CD14-positive monocyte (primary cell): Measurements from ENCODE around the gene LRRN4. TPM values are rescaled to one million over a fixed set of nuclear protein-coding genes. Genes with fewer than 3 reads are reported as not detected.

ENCODE experiments used
- DNase-seq, 3 donors: peaks; one replicate each; pipeline ENCODE4 v3.0.0-alpha.2; 2011 to 2022
- H2AFZ ChIP-seq: 2 replicates; pipeline ENCODE4 v1.6.0; 2012; ENCODE audit warnings: mild to moderate bottlenecking, low read depth, low read length, inconsistent platforms; ENCODE audit not compliant: insufficient read depth, poor library complexity, severe bottlenecking
- H3K27ac ChIP-seq, 2 donors: 1 replicate in 1 of 2; 2 replicates in 1 of 2; pipeline ENCODE4 v1.5.1; 2012 to 2013; ENCODE audit warnings: low read length in 2 of 2, control low read depth in 1 of 2, inconsistent platforms in 1 of 2, low read depth in 1 of 2, mild to moderate bottlenecking in 1 of 2
- H3K27me3 ChIP-seq, 2 donors: one replicate each; pipeline versions ENCODE4 v1.6.0 to v1.6.1; 2011 to 2013; ENCODE audit warnings: low read length in 2 of 2; ENCODE audit not compliant: control insufficient read depth in 2 of 2, insufficient read depth in 2 of 2
- H3K36me3 ChIP-seq, 2 donors: replicated peaks in 1 of 2; 1 replicate in 1 of 2; 2 replicates in 1 of 2; pipeline versions ENCODE4 v1.5.1 to v1.6.1; 2012 to 2013; ENCODE audit warnings: low read length in 2 of 2, control low read depth in 1 of 2, inconsistent platforms in 1 of 2, mild to moderate bottlenecking in 1 of 2; ENCODE audit not compliant: insufficient read depth in 2 of 2, control insufficient read depth in 1 of 2
- H3K4me1 ChIP-seq, 2 donors: 1 replicate in 1 of 2; 2 replicates in 1 of 2; pipeline versions ENCODE4 v1.5.1 to v1.6.1; 2012 to 2013; ENCODE audit warnings: low read length in 2 of 2, control low read depth in 1 of 2, inconsistent platforms in 1 of 2, mild to moderate bottlenecking in 1 of 2, moderate library complexity in 1 of 2; ENCODE audit not compliant: insufficient read depth in 2 of 2, control insufficient read depth in 1 of 2
- H3K4me2 ChIP-seq: replicated peaks from 2 replicates; pipeline ENCODE3; 2012; ENCODE audit warnings: low read length, moderate library complexity, mild to moderate bottlenecking; ENCODE audit not compliant: poor library complexity, severe bottlenecking; ENCODE audit errors: extremely low read depth
- H3K4me3 ChIP-seq, 3 experiments: fragments of 200-600 bp in 1 of 3; sonication (generic) in 1 of 3; replicated peaks in 1 of 3; 1 replicate in 2 of 3; 2 replicates in 1 of 3; pipeline ENCODE4 v1.5.1; 2011 to 2013; ENCODE audit warnings: low read length in 3 of 3, mild to moderate bottlenecking in 3 of 3, control low read depth in 2 of 3, low read depth in 2 of 3, inconsistent platforms in 1 of 3, moderate library complexity in 1 of 3
- H3K79me2 ChIP-seq: 2 replicates; pipeline ENCODE4 v1.6.0; 2012; ENCODE audit warnings: mild to moderate bottlenecking, control low read depth, inconsistent platforms, low read length, moderate library complexity; ENCODE audit not compliant: insufficient read depth
- H3K9ac ChIP-seq: 2 replicates; pipeline ENCODE4 v1.6.0; 2017; ENCODE audit warnings: low read length, mild to moderate bottlenecking; ENCODE audit not compliant: insufficient read depth, poor library complexity, severe bottlenecking
- H3K9me3 ChIP-seq, 2 donors: replicated peaks in 1 of 2; 1 replicate in 1 of 2; 2 replicates in 1 of 2; pipeline versions ENCODE4 v1.5.1 to v1.6.1; 2012 to 2013; ENCODE audit warnings: low read length in 2 of 2, control low read depth in 1 of 2; ENCODE audit not compliant: control insufficient read depth in 1 of 2, insufficient read depth in 1 of 2
- H4K20me1 ChIP-seq: 2 replicates; pipeline ENCODE4 v1.6.0; 2012; ENCODE audit warnings: mild to moderate bottlenecking, low read length, control low read depth, moderate library complexity; ENCODE audit not compliant: insufficient read depth
- H3K27ac Mint-ChIP-seq, 7 donors: one replicate each; pipeline ENCODE4 v1.8.0; 2020; ENCODE audit warnings: mild to moderate bottlenecking in 7 of 7, mixed read lengths in 7 of 7, moderate library complexity in 6 of 7, inconsistent platforms in 2 of 7
- H3K27me3 Mint-ChIP-seq, 3 donors: one replicate each; pipeline ENCODE4 v1.8.0; 2021 to 2022; ENCODE audit warnings: low read depth in 3 of 3, mild to moderate bottlenecking in 3 of 3, mixed read lengths in 3 of 3, moderate library complexity in 3 of 3, inconsistent platforms in 1 of 3
- H3K36me3 Mint-ChIP-seq, 2 donors: one replicate each; pipeline ENCODE4 v1.8.0; 2020; ENCODE audit warnings: mixed read lengths in 2 of 2, inconsistent platforms in 1 of 2, mild to moderate bottlenecking in 1 of 2
- H3K4me1 Mint-ChIP-seq: one replicate; pipeline ENCODE4 v1.8.0; 2020; ENCODE audit warnings: mild to moderate bottlenecking, mixed read lengths
- H3K4me3 Mint-ChIP-seq, 2 donors: one replicate each; pipeline ENCODE4 v1.8.0; 2020; ENCODE audit warnings: mild to moderate bottlenecking in 2 of 2, mixed read lengths in 2 of 2, moderate library complexity in 1 of 2
- H3K9me3 Mint-ChIP-seq, 7 donors: one replicate each; pipeline ENCODE4 v1.8.0; 2020 to 2022; ENCODE audit warnings: mixed read lengths in 7 of 7, mild to moderate bottlenecking in 6 of 7, moderate library complexity in 6 of 7, inconsistent platforms in 2 of 7
- WGBS: methylation state at CpG from one replicate; pipeline ENCODE4 v1.1.5; 2013; ENCODE audit warnings: missing lambda C conversion rate; ENCODE audit not compliant: insufficient coverage; 5-methylcytosine and 5-hydroxymethylcytosine counted together
- intact Hi-C, 2 donors: fragments of 100-400 bp; cut with micrococcal nuclease; formaldehyde crosslinking; loops; one replicate each; pipeline versions ENCODE4 v1.15.0 to v1.15.1; 2023
- polyA plus RNA-seq, 3 donors: library from polyadenylated mRNA; depleted of rRNA in 1 of 3; unstranded in 2 of 3; stranded (reverse) in 1 of 3; fragments of 300-500 nt in 2 of 3; fragments of >200 nt in 1 of 3; fragmentation: Illumina TruSeq in 2 of 3; gene quantifications; 1 replicate in 2 of 3; 2 replicates in 1 of 3; pipeline ENCODE4 v1.2.3, GENCODE V29; 2012 to 2021
- TF ChIP-seq, protein P1 (sequence below): fragments of 200-600 bp; IDR thresholded peaks from one replicate; pipeline ENCODE4 v1.8.0; 2022; ENCODE audit warnings: antibody characterized with exemption, mild to moderate bottlenecking

LRRN4 gene
- polyA plus RNA-seq, 3 donors: not detected

DNA sequence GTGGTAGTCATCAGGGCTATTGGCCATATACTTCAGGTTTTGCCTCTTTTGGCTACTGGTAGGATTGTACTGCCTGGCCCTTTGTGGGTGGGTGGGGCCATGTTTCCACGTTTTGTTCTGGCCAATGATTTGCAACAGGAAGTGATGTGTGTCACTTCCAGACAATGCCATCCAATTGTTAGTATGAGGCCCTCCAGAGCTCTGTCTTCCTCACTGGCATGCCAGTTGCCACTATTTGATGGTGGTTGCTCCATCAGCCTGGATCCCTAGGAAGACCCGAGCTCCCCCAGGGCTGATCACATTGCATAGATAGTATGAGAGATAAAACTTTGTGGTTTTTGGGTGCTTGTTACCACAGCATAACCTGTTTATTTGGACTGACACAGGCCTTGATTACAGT lies 7.7 kb upstream of the LRRN4 start:
- H3K27ac Mint-ChIP-seq: no peak overlapping the region
- Histone ChIP-seq H3K9me3 (no peaks in the 10 kb centered on the region), H3K36me3 (no peaks in the 10 kb centered on the region), H3K9ac (no peak overlapping the region), H3K4me1 (no peaks in the 10 kb centered on the region), H2AFZ (no peak overlapping the region), H3K4me2 (no peak overlapping the region), H4K20me1 (no peaks in the 10 kb centered on the region), H3K27me3 (peaks cover 4 to 17% of the 10 kb centered on the region in 2 donors), H3K27ac (no peak overlapping the region), H3K79me2 (no peaks in the 10 kb centered on the region), H3K4me3 (no peak overlapping the region)
- H3K9me3 Mint-ChIP-seq: peaks cover 0 to 4% (median 0%) of the 10 kb centered on the region in 7 donors
- H3K27me3 Mint-ChIP-seq: peaks cover 24 to 30% (median 29%) of the 10 kb centered on the region in 3 donors
- H3K4me3 Mint-ChIP-seq: no peak overlapping the region
- 80% methylated on average over 2 of the region's 2 CpGs for WGBS
- no peak for DNase-seq
- H3K36me3 Mint-ChIP-seq: no peaks in the 10 kb centered on the region
- TF ChIP-seq, protein P1, sequence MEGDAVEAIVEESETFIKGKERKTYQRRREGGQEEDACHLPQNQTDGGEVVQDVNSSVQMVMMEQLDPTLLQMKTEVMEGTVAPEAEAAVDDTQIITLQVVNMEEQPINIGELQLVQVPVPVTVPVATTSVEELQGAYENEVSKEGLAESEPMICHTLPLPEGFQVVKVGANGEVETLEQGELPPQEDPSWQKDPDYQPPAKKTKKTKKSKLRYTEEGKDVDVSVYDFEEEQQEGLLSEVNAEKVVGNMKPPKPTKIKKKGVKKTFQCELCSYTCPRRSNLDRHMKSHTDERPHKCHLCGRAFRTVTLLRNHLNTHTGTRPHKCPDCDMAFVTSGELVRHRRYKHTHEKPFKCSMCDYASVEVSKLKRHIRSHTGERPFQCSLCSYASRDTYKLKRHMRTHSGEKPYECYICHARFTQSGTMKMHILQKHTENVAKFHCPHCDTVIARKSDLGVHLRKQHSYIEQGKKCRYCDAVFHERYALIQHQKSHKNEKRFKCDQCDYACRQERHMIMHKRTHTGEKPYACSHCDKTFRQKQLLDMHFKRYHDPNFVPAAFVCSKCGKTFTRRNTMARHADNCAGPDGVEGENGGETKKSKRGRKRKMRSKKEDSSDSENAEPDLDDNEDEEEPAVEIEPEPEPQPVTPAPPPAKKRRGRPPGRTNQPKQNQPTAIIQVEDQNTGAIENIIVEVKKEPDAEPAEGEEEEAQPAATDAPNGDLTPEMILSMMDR: no peak
- H3K4me1 Mint-ChIP-seq: peaks cover 6% of the 10 kb centered on the region
- intact Hi-C loops: no loop called here

DNA sequence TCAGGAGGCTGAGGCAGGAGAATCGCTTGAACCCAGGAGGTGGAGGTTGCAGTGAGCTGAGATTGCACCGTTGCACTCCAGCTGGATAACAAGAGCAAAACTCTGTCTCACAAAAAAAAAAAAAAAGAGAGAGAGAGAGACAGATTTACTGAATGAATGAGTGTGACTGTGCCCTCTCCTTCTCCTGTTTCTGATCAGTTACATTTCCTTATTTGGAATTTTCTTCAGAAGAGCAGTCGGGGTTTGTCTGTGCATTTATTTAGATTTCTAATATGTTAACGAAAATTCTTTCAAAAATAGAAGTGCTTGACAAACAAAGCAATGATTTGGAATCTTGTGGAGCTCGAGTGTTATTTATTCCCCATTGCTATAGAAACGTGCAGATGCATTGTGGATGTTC lies 6.4 kb upstream of the LRRN4 start:
- Mint-ChIP-seq H3K36me3 (no peaks in the 10 kb centered on the region), H3K4me1 (peaks cover 6% of the 10 kb centered on the region), H3K27ac (no peak overlapping the region), H3K27me3 (peaks cover 26 to 30% (median 28%) of the 10 kb centered on the region in 3 donors), H3K9me3 (peaks cover 0 to 4% (median 0%) of the 10 kb centered on the region in 7 donors), H3K4me3 (no peak overlapping the region)
- TF ChIP-seq, protein P1: no peak
- Histone ChIP-seq H3K9ac (no peak overlapping the region), H3K27me3 (peaks cover 4 to 21% of the 10 kb centered on the region in 2 donors), H3K79me2 (no peaks in the 10 kb centered on the region), H3K36me3 (no peaks in the 10 kb centered on the region), H3K4me1 (no peaks in the 10 kb centered on the region), H4K20me1 (no peaks in the 10 kb centered on the region), H3K27ac (no peak overlapping the region), H3K4me3 (no peak overlapping the region), H3K9me3 (no peaks in the 10 kb centered on the region), H2AFZ (no peak overlapping the region), H3K4me2 (no peak overlapping the region)
- DNase-seq: no peak
- intact Hi-C loops: no loop called here
- WGBS: no CpG with 5 or more reads among the region's 6 CpGs
